GM21786 (cell line): ENCODE measurements around the gene PTK6.
"Not testable (repeated sequence)": the region's sequence is repeated elsewhere in the genome, so short reads cannot be mapped to it uniquely, and the experiment has no call there.

Experiments used
- ATAC-seq: cut with Tn5 transposase; IDR thresholded peaks from one replicate; pipeline ENCODE4 v1.9.1; 2021; ENCODE audit not compliant: unreplicated experiment

PTK6 gene

DNA sequence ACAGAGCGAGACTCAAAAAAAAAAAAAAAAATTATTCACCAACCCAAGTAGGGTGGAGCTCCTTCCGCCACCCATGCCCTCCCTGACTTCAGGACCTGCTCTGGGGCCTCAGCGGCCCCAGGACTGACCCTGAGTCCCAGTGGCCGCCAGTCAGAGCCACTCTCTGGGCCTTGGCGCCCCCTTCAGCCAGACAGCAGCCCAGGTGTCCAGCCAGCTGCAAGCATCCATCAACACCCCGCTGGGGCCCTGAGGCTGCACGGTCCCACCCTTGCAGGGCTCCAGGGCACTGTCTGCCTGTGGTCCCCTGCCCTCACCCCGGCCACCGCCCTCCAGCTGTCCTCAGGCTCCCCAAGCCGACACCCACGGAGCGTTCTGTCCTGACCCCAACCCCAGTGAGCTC, 53.3 kb downstream of the PTK6 start:
- no peak for ATAC-seq

DNA sequence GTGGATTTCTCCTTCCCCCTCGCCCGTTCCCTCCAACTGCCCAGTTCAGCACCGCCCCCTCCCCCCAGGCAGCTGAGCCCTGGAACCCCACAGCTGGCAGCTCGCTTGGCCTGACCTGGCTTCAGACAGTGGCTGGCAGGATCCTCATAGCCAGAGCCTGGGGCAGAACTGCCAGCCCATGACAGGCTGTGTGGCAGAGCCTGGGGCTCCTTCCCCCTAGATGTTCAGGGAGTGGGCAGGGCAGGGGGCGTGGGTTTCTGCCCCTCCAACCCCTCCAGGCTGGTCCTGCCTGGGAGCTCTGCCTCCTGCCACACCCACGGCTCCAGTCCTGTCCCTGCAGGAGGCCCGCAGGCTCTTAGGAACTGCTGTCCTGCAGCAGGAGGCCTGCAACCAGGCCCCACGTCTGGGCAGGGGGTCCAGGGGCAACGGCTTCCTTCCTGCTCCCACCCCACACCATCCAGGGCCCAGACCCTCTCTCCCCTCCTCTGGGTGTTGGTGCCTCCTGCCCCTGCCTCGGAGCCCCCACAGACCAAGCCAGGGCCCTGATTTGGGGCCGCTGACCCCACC, 55.1 kb downstream of the PTK6 start:
- no peak for ATAC-seq

DNA sequence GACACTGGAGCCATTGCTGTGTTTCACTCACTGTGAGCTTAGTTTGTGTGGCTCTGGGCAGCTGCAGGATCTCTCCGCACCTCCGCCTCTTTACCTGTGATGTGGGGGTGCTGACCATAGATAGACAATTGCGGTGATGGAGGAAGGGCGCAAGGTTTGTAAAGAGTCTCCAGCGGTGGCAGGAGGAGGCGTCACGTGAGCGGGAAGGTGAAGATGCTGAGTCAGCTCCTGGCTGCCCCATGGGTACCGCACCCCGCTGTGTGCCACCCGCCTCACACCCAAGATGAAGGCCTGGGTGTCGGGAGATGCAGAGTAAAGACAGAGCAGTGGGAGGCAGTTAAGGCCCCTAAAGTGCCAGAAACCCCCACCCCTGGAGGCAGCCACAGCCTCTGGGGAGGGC, 55.7 kb downstream of the PTK6 start:
- ATAC-seq = no peak

DNA sequence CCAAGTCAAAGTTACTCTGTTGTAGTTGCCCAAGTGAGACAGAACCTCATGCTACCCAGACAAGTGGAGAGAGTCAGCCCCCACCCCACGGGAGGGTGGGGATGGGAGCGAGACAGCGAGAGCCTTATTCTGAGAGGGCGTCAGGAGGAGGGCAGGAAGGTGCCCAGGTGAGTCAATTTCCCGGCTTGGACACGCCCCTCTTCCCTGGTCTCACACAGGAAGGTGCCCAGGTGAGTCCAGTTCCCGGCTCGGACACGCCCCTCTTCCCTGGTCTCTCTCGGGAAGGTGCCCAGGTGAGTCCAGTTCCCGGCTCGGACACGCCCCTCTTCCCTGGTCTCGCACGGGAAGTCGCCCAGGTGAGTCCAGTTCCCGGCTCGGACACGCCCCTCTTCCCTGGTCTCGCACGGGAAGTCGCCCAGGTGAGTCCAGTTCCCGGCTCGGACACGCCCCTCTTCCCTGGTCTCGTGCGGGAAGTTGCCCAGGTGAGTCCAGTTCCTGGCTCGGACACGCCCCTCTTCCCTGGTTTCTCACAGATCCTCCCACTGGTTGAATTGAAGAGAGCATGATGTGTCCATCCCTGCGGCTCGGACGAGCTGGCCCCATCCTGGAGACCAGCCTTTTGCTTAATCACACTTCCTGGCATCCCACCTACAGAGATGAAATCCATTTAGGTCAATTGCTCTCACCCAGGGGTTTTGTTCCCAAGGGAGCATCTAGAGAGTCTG, 57.3 kb downstream of the PTK6 start:
- ATAC-seq = not testable (repeated sequence)

GRCh38 chr20:63478346-63479302, 58.6 kb downstream of the PTK6 start:
- no peak for ATAC-seq
